ENCODE results near the gene ISOC1.

Gene ISOC1

DNA sequence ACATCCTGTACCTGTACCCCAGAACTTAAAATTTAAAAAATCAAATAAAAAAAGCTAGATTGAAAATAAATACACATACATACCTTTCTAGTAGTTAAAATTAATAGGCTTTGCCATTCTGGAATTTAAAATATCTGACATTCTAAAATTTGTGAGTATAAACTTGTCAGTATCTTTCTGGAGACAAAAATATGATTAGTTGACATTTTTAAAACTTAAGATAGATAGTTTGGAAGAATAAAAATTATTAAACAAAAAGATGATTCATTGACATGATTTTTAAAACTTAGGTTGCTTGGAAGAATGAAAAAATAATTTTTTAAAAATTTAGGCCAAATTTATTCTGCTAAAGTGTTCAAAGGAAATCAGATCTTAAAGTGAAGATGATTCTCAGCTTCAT is 43.1 kb downstream of the ISOC1 start:
- no peak for DNase-seq

DNA sequence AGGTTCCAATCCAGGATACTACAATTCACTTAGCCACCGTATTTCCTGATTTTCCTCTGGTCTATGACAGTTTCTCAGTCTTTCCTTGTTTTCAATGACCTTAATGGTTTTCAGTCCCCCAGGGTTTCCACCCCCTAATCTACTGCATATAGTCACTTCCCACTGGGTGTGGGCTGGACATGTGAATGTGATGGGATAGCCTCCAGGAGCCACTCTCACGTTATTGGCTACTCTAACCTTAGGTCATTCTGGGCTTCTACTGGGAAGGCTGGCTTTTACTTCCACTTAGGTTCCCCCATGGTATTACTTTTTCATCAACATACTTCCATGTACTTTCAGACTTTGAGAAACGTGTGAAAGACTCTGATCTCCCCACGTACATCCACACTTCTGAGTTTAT is 46.5 kb downstream of the ISOC1 start:
- no peak for DNase-seq

DNA sequence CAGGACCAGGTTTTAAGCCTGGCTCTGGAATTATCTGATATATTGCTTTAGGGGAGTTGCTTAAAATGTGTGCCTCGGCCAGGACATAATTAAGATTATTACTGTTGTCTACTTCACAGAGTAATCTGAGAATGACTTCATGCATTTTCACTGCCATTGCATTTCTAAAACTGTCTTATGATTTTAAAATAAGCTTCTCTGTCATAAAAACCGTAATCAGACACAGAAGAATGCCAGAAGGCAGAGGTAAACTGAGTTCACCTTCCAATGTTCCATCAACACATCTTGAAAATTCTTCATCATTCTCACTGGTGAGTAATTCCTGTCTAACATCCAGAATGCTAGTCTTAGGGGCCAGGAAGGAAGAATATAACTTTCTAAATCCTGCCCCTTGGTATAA is 47.1 kb downstream of the ISOC1 start:
- DNase-seq, result no peak

DNA sequence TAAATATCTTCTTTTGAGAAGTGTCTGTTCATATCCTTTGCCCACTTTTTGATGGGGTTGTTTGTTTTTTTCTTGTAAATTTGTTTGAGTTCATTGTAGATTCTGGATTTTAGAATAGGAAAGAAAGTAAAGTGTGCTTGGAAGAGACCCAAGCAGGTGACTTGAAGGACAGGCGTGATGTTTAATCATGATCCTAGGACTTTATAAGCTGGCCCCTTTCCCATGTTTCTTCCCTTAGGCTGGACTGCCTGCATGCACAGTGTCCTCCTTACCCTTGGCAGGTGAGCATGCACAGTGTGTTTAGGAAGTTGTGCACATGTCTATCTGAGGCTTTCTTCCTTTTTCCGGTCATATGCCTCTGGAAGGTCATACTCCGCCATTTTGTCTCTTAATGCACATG is 61.3 kb downstream of the ISOC1 start:
- no peak for DNase-seq

DNA sequence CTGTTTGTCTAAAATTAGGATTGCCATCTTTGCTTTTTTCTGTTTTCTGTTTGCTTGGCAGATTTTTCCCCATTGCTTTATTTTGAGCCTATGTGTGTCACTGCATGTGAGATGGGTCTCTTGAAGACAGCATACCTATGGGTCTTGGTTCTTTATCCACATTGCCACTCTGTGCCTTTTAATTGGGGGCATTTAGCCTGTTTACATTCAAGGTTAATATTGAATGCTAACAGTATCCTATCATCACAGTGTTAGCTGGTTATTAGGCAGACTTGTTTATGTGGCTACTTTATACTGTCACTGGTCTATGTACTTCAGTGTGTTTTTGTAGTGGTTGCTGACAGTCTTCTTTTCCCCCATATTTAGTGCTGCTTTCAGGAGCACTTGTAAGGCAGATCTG is 67.3 kb downstream of the ISOC1 start:
- DNase-seq, result no peak

All from NCI-H1417 (cell line).